Thoracic aorta endothelial cell (primary cell): ENCODE measurements around the gene ACBD7. TPM values are rescaled to one million over a fixed set of nuclear protein-coding genes. Genes with fewer than 3 reads are reported as not detected.

Experiments used
- total RNA-seq: library from RNA; depleted of rRNA; stranded (reverse); fragments of >200 nt; gene quantifications from 2 replicates; pipeline ENCODE4 v1.2.3, GENCODE V29; 2012

The ACBD7 gene
- 1.7 and 3.3 TPM in 2 replicates for total RNA-seq

DNA sequence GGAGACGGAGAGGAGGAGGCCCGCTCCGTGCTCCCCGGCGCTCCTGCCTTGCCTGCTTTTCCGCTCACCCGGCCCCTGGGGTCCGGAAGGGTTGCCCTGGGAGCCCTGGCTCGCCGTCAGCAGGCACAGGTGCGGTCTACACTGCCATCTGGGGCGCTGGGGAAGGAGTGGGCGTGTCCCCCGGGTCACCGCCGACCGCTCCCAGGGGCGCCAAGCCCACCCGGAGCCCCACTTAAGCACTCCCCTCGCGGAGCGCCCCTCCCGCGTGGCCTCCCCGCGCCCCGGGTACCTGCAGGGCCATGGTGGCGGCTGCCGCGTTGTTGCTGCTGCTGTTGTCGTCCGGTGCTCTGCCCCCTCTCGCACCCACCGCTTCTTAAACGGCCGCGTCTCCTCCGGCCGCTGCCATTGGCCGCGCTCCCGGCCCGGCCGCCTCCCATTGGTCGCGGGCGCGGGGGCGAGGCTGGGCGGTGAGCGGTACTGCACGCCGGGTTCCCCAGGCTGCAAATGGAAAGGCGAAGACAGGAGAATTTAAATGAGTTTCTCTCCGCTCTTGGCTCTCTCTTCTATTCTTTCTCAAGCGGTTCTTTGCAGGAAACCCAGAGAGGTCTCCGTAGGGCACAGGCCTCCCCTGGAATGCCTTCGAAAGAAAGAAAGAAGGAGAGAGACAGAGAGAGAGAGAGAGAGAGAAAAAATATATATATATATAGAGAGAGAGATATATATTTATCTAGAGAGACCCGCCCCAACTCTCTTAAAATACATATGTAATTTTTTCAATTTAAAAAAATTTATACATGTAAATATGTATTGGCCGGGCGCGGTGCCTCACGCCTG lies at the start of gene ACBD7:
ACBD7 (minus strand) TSS at position 349 of the 834 bp plus-strand sequence; CDS start at position 301, 48 bp downstream.

DNA sequence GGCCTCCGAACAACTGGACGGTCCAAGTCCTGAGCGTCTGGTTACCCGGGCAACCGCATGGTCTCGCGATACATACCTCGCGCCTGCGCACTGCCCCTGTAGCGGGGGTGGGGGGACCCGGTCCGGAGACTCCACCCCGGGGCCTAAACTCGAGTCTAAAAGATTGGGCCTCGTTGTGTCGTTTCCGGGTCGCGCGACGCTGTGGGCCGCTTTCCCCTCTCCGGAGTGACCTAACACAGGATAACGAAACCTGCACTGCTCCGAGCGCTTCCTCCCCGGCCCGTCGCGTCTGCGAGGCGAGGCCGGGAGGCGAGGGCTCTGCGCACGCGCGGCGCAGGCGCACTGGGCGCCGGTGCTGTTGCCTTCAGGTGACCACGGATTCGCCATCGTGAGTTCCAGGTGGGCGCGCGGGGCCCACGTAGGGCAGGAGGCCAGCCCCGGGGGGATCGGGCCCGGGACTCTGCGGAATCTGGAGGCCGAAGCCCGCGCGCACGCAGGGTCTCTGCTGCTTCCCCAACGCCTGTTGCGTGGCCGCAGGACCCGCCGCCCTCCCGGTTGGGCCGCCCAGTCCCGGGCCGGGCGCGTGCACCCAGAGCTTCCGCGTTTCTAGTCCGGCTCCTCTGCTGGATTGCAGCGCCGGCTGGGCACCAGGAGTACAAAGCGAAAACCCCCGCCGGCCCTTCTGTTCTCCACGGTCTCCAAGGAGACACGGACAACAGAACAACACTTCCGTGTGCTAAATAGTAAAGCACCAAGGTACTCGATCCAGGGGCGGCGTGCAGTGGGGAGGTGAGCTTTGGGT lies 8.6 kb upstream of the ACBD7 start, which contains the start of gene RPP38:
RPP38 (plus strand) TSS at position 345 of the 802 bp plus-strand sequence. CDS start 5,960 bp downstream, outside the sequence.

DNA sequence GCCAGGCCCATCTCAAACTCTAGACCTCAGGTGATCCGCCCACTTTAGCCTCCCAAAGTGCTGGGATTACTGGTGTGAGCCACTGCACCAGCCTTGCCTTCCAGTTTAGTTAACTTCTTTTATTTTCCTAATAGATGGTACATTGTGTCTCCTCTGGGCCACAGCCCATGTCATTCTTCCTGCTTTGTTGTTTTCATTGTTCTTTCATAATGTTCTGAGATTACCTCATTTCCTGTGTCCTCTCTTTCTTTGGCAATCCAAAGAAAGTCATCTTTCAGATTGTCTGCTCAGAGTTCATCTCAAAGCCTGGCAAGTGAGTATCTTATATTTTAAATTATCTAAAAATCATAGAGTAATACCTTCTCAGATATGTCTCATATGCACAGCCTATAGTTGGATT lies 44.9 kb downstream of the ACBD7 start, which contains the start of gene OLAH:
OLAH (plus strand) TSS at position 270 of the 400 bp plus-strand sequence. CDS start 3,346 bp downstream, outside the sequence.

Other genes starting within 250 kb of the ACBD7 start
- gene SUV39H2, start 209.9 kb downstream of the ACBD7 start, total RNA-seq: 36.7 and 40.5 TPM in 2 replicates
- 11.8 and 19.3 TPM in 2 replicates for gene DCLRE1C, start 134.7 kb downstream of the ACBD7 start, total RNA-seq
- 1.1 TPM in 1 of 2 replicates, not detected in the other for gene MEIG1, start 129.4 kb downstream of the ACBD7 start, total RNA-seq
- gene OLAH, start 44.8 kb downstream of the ACBD7 start, total RNA-seq: not detected in 2 replicates
- 13.8 and 14.4 TPM in 2 replicates for gene RPP38, start 8.6 kb upstream of the ACBD7 start, total RNA-seq
- gene NMT2, start 79.9 kb upstream of the ACBD7 start, total RNA-seq: 67.0 and 76.2 TPM in 2 replicates